GM23338 (cell line): ENCODE data around the gene SERF2. TPM values are rescaled to one million over a fixed set of nuclear protein-coding genes. Genes with fewer than 3 reads are reported as not detected.

Source experiments
- ATAC-seq: fragments of 200-7000 bp; cut with Tn5 transposase; 3 replicates; pipeline ENCODE4 v1.9.1; 2020
- DNase-seq: peaks from one replicate; pipeline ENCODE4 v3.0.0-alpha.2; 2015; ENCODE audit warnings: low spot score
- H2AFZ ChIP-seq: fragments of 200-600 bp; sonication (generic); 2 replicates; pipeline ENCODE4 v1.8.0; 2016; ENCODE audit warnings: antibody characterized with exemption, mild to moderate bottlenecking, moderate library complexity
- H3F3A ChIP-seq: fragments of 200-600 bp; sonication (generic); replicated peaks from 2 replicates; pipeline ENCODE4 v1.8.0; 2017; ENCODE audit warnings: antibody characterized with exemption, mixed run types, low read depth
- H3K27ac ChIP-seq: fragments of 200-600 bp; sonication (generic); 2 replicates; pipeline ENCODE4 v1.6.1; 2016; ENCODE audit warnings: low read depth
- H3K27me3 ChIP-seq: fragments of 200-600 bp; sonication (generic); 2 replicates; pipeline ENCODE4 v1.8.0; 2016; ENCODE audit warnings: mild to moderate bottlenecking, mixed run types, moderate library complexity; ENCODE audit not compliant: insufficient read depth
- H3K36me3 ChIP-seq: fragments of 200-600 bp; sonication (generic); 2 replicates; pipeline ENCODE4 v1.8.0; 2016; ENCODE audit warnings: mild to moderate bottlenecking; ENCODE audit not compliant: insufficient read depth
- H3K4me1 ChIP-seq: fragments of 200-600 bp; sonication (generic); 2 replicates; pipeline ENCODE4 v1.8.0; 2016; ENCODE audit warnings: mild to moderate bottlenecking, moderate library complexity; ENCODE audit not compliant: insufficient read depth
- H3K4me2 ChIP-seq: fragments of 200-600 bp; sonication (generic); 2 replicates; pipeline ENCODE4 v1.7.1; 2017; ENCODE audit warnings: mixed run types
- H3K4me3 ChIP-seq: fragments of 200-600 bp; sonication (generic); 2 replicates; pipeline ENCODE4 v1.6.1; 2016; ENCODE audit warnings: mixed run types
- H3K79me2 ChIP-seq: fragments of 200-600 bp; sonication (generic); replicated peaks from 2 replicates; pipeline ENCODE4 v1.8.0; 2017; ENCODE audit warnings: mild to moderate bottlenecking; ENCODE audit not compliant: insufficient read depth
- H3K9me2 ChIP-seq: fragments of 200-600 bp; sonication (generic); 2 replicates; pipeline ENCODE4 v1.8.0; 2017; ENCODE audit not compliant: insufficient read depth
- H4K20me1 ChIP-seq: fragments of 200-600 bp; sonication (generic); replicated peaks from 2 replicates; pipeline ENCODE4 v1.8.0; 2017; ENCODE audit warnings: mild to moderate bottlenecking; ENCODE audit not compliant: insufficient read depth
- H3K27ac Mint-ChIP-seq: 2 replicates; pipeline ENCODE4 v1.8.0; 2020; ENCODE audit warnings: inconsistent platforms, mild to moderate bottlenecking, moderate library complexity, mixed read lengths
- H3K27me3 Mint-ChIP-seq: 3 replicates; pipeline ENCODE4 v1.8.0; 2022; ENCODE audit warnings: low read depth, mild to moderate bottlenecking, moderate library complexity, mixed read lengths, inconsistent platforms; ENCODE audit not compliant: insufficient read depth, poor library complexity
- H3K36me3 Mint-ChIP-seq: 3 replicates; pipeline ENCODE4 v1.8.0; 2021; ENCODE audit warnings: low read depth, mild to moderate bottlenecking, inconsistent platforms, moderate library complexity, mixed read lengths
- H3K4me1 Mint-ChIP-seq: 3 replicates; pipeline ENCODE4 v1.8.0; 2020; ENCODE audit warnings: mild to moderate bottlenecking, inconsistent platforms, mixed read lengths
- H3K4me3 Mint-ChIP-seq: 3 replicates; pipeline ENCODE4 v1.8.0; 2021; ENCODE audit warnings: moderate library complexity, mild to moderate bottlenecking, inconsistent platforms, mixed read lengths
- H3K9me3 Mint-ChIP-seq: 3 replicates; pipeline ENCODE4 v1.8.0; 2020; ENCODE audit warnings: moderate library complexity, mild to moderate bottlenecking, inconsistent platforms, mixed read lengths
- CREB1 ChIP-seq: fragments of 250-450 bp; sonication (Bioruptor Pico); IDR thresholded peaks from 2 replicates; pipeline ENCODE4 v1.5.0; 2020; ENCODE audit warnings: low read depth, mild to moderate bottlenecking, moderate library complexity
- EZH2 ChIP-seq: fragments of 200-600 bp; sonication (generic); IDR thresholded peaks from one replicate; pipeline ENCODE4 v1.8.0; 2017; ENCODE audit warnings: antibody characterized with exemption, mild to moderate bottlenecking, low read depth; ENCODE audit not compliant: unreplicated experiment
- JUNB ChIP-seq: IDR thresholded peaks from one replicate; pipeline ENCODE4 v1.6.1; 2016; ENCODE audit warnings: antibody characterized with exemption; ENCODE audit not compliant: unreplicated experiment
- NANOG ChIP-seq: IDR thresholded peaks from 2 replicates; pipeline ENCODE4 v1.6.1; 2016; ENCODE audit warnings: antibody characterized with exemption, borderline replicate concordance
- POLR2AphosphoS5 ChIP-seq: IDR thresholded peaks from 2 replicates; pipeline ENCODE4 v1.6.1; 2016; ENCODE audit warnings: antibody characterized with exemption, low read depth
- STAT1 ChIP-seq: IDR thresholded peaks from one replicate; pipeline ENCODE4 v1.6.1; 2016; ENCODE audit warnings: antibody characterized with exemption; ENCODE audit not compliant: unreplicated experiment
- ZNF114 ChIP-seq: fragments of 250-450 bp; sonication (Bioruptor Pico); IDR thresholded peaks from 2 replicates; pipeline ENCODE4 v1.5.0; 2020; ENCODE audit warnings: mild to moderate bottlenecking, moderate library complexity
- ZNF331 ChIP-seq: fragments of 250-450 bp; sonication (Bioruptor Pico); IDR thresholded peaks from 2 replicates; pipeline ENCODE4 v1.5.0; 2020; ENCODE audit warnings: low read depth, mild to moderate bottlenecking, moderate library complexity
- polyA plus RNA-seq: library from polyadenylated mRNA; unstranded; fragments of >200 nt; fragmentation: Nextera tagmentation; extraction: Ambion mirVana; gene quantifications from 2 replicates; pipeline ENCODE4 v1.2.1, GENCODE V29; 2016
- total RNA-seq: library from RNA; depleted of rRNA; stranded (reverse); fragments of >200 nt; shearing (Covaris generic); gene quantifications from 2 replicates; pipeline ENCODE4 v1.2.3, GENCODE V29; 2014
- TF ChIP-seq, protein P1 (sequence below): IDR thresholded peaks from 2 replicates; pipeline ENCODE4 v1.6.1; 2016; ENCODE audit warnings: antibody characterized with exemption
- TF ChIP-seq, protein P2 (sequence below): IDR thresholded peaks from one replicate; pipeline ENCODE4 v1.6.1; 2018; ENCODE audit warnings: antibody characterized with exemption; ENCODE audit not compliant: unreplicated experiment
- TF ChIP-seq, protein P3 (sequence below), 2 experiments: fragments of 200-600 bp in 1 of 2; sonication (generic) in 1 of 2; conservative IDR thresholded peaks; 2 replicates each; pipeline versions ENCODE4 v1.5.1 to v1.6.1; 2016 to 2017; ENCODE audit warnings: antibody characterized with exemption in 2 of 2, low read depth in 2 of 2, mild to moderate bottlenecking in 2 of 2, moderate library complexity in 1 of 2

Gene SERF2
- total and polyA plus RNA-seq, 2 experiments from 2014 or later: 460 to 2,602 TPM

DNA sequence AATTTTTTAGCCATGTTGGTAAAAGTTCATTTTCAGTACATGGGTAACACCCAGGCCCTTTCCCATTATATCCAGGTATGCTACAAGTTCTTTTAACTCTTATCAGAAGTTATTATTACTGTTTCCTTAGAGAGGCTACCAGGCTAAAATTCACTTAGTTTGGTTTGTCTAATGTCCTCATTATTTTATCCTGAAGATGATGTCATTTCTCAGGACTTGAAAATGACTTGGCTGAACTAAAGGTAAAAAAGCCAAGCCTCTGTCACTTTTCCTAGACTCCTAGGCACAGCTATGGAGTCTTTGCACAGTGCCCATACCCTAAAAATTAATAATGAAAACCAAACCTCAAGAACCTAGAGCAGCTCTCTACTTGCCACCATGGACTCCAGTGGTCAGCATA, 19.5 kb upstream of the SERF2 start (continued):
- TF ChIP-seq, protein P1, sequence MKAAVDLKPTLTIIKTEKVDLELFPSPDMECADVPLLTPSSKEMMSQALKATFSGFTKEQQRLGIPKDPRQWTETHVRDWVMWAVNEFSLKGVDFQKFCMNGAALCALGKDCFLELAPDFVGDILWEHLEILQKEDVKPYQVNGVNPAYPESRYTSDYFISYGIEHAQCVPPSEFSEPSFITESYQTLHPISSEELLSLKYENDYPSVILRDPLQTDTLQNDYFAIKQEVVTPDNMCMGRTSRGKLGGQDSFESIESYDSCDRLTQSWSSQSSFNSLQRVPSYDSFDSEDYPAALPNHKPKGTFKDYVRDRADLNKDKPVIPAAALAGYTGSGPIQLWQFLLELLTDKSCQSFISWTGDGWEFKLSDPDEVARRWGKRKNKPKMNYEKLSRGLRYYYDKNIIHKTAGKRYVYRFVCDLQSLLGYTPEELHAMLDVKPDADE: no peak
- TF ChIP-seq ZNF114 (no peak), ZNF331 (CRISPR knock-in tag) (no peak), EZH2 (no peak)
- TF ChIP-seq, protein P2, sequence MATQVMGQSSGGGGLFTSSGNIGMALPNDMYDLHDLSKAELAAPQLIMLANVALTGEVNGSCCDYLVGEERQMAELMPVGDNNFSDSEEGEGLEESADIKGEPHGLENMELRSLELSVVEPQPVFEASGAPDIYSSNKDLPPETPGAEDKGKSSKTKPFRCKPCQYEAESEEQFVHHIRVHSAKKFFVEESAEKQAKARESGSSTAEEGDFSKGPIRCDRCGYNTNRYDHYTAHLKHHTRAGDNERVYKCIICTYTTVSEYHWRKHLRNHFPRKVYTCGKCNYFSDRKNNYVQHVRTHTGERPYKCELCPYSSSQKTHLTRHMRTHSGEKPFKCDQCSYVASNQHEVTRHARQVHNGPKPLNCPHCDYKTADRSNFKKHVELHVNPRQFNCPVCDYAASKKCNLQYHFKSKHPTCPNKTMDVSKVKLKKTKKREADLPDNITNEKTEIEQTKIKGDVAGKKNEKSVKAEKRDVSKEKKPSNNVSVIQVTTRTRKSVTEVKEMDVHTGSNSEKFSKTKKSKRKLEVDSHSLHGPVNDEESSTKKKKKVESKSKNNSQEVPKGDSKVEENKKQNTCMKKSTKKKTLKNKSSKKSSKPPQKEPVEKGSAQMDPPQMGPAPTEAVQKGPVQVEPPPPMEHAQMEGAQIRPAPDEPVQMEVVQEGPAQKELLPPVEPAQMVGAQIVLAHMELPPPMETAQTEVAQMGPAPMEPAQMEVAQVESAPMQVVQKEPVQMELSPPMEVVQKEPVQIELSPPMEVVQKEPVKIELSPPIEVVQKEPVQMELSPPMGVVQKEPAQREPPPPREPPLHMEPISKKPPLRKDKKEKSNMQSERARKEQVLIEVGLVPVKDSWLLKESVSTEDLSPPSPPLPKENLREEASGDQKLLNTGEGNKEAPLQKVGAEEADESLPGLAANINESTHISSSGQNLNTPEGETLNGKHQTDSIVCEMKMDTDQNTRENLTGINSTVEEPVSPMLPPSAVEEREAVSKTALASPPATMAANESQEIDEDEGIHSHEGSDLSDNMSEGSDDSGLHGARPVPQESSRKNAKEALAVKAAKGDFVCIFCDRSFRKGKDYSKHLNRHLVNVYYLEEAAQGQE: no peak

DNA sequence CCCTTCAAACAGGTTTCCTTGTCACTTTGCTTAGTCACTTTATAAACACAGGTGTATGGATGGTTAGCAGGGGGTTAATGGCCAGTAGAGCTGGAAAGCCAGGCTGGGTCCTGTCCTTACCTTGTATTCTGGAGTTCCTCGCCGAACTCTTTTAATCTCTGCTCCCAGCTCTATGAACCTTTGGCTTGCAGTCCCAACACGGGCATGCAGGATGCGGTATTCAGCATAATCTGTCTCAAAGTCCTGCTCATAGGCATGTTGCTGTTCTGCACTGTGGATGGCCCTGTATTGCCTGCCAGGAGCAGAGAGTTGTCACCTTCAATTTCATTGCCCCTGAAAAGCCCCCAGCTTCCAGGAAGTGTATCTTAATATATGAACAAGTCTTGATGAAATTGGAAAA, 18.1 kb upstream of the SERF2 start:
- no peak overlapping the region for H3K27ac Mint-ChIP-seq
- no peak overlapping the region for H3K4me2 ChIP-seq
- DNase-seq (no peak), ATAC-seq (no peak)
- peaks cover 51% of the 10 kb centered on the region for H3K36me3 Mint-ChIP-seq
- H3K9me2 ChIP-seq: no peaks in the 10 kb centered on the region
- peaks cover 62% of the 10 kb centered on the region for H3F3A ChIP-seq
- H3K79me2 ChIP-seq: no peaks in the 10 kb centered on the region
- peaks cover 37% of the 10 kb centered on the region for H3K36me3 ChIP-seq
- H3K27me3 ChIP-seq: no peaks in the 10 kb centered on the region
- H3K27me3 Mint-ChIP-seq: peaks cover 17% of the 10 kb centered on the region
- TF ChIP-seq POLR2AphosphoS5: no peak
- TF ChIP-seq STAT1: no peak
- TF ChIP-seq EZH2: no peak
- TF ChIP-seq, protein P1: no peak
- TF ChIP-seq JUNB: no peak
- no peak for TF ChIP-seq ZNF331 (CRISPR knock-in tag)
- TF ChIP-seq, protein P3, sequence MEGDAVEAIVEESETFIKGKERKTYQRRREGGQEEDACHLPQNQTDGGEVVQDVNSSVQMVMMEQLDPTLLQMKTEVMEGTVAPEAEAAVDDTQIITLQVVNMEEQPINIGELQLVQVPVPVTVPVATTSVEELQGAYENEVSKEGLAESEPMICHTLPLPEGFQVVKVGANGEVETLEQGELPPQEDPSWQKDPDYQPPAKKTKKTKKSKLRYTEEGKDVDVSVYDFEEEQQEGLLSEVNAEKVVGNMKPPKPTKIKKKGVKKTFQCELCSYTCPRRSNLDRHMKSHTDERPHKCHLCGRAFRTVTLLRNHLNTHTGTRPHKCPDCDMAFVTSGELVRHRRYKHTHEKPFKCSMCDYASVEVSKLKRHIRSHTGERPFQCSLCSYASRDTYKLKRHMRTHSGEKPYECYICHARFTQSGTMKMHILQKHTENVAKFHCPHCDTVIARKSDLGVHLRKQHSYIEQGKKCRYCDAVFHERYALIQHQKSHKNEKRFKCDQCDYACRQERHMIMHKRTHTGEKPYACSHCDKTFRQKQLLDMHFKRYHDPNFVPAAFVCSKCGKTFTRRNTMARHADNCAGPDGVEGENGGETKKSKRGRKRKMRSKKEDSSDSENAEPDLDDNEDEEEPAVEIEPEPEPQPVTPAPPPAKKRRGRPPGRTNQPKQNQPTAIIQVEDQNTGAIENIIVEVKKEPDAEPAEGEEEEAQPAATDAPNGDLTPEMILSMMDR (conservative IDR thresholded peaks at IDR 0.05; ENCODE audit: low read depth in 2 of 2): no peak
- TF ChIP-seq ZNF114: no peak
- TF ChIP-seq CREB1 (CRISPR knock-in tag): no peak
- no peak for TF ChIP-seq NANOG
- H3K9me3 Mint-ChIP-seq: no peaks in the 10 kb centered on the region; the same call in 2 of the 3 replicates
- H3K4me3 ChIP-seq: no peak overlapping the region
- peak overlapping the region; percentile 51; the same call in 1 of the 2 replicates for H3K27ac ChIP-seq
- no peak overlapping the region for H2AFZ ChIP-seq
- no peak overlapping the region for H3K4me3 Mint-ChIP-seq
- peaks cover 17% of the 10 kb centered on the region for H3K4me1 Mint-ChIP-seq
- peaks cover 23% of the 10 kb centered on the region for H4K20me1 ChIP-seq
- H3K4me1 ChIP-seq: peaks cover 11% of the 10 kb centered on the region
